H1 (cell line): Measurements from ENCODE around the gene HAGH. TPM values are rescaled to one million over a fixed set of nuclear protein-coding genes. Genes with fewer than 3 reads are reported as not detected.

ENCODE experiments used
- CTCF ChIA-PET: fragments of 300-600 bp; sonication (Branson Sonifier 250); formaldehyde crosslinking; loops from one replicate; lab custom pipeline; 2021; ENCODE audit not compliant: partially characterized antibody; lab: Charles Lee
- POLR2A ChIA-PET: fragments of 300-600 bp; sonication (Branson Sonifier 250); formaldehyde crosslinking; loops from one replicate; lab custom pipeline; 2021; ENCODE audit warnings: inconsistent platforms; ENCODE audit not compliant: partially characterized antibody; lab: Charles Lee
- DNase-seq, 2 experiments: peaks; one replicate each; pipeline versions ENCODE4 v3.0.0 to v3.0.0-alpha.2; 2010 to 2022; ENCODE audit warnings: low spot score in 2 of 2, low read depth in 1 of 2, mixed read lengths in 1 of 2
- FAIRE-seq: peaks from 2 replicates; lab custom pipeline; 2011; peaks lifted over from hg19 to GRCh38; lab: Jason Lieb, UNC
- H2AFZ ChIP-seq: 2 replicates; pipeline ENCODE4 v1.8.1; 2012; ENCODE audit warnings: low read length, inconsistent platforms
- H2AK5ac ChIP-seq: 2 replicates; pipeline ENCODE4 v1.6.1; 2013; ENCODE audit warnings: low read depth, low read length
- H2BK120ac ChIP-seq: replicated peaks from 2 replicates; pipeline ENCODE3; 2013; ENCODE audit warnings: low read depth, low read length, inconsistent platforms
- H2BK12ac ChIP-seq: 2 replicates; pipeline ENCODE4 v1.6.1; 2013; ENCODE audit warnings: low read depth, low read length
- H2BK15ac ChIP-seq: 2 replicates; pipeline ENCODE4 v1.6.1; 2013; ENCODE audit warnings: low read length
- H2BK20ac ChIP-seq: 2 replicates; pipeline ENCODE4 v1.6.1; 2013; ENCODE audit warnings: low read length
- H2BK5ac ChIP-seq: 2 replicates; pipeline ENCODE4 v1.6.1; 2013; ENCODE audit warnings: low read depth, low read length
- H3K14ac ChIP-seq: 2 replicates; pipeline ENCODE4 v1.6.1; 2013; ENCODE audit warnings: inconsistent platforms; ENCODE audit not compliant: insufficient read length
- H3K18ac ChIP-seq: 2 replicates; pipeline ENCODE4 v1.6.1; 2013; ENCODE audit warnings: low read length; ENCODE audit errors: extremely low read depth
- H3K23ac ChIP-seq: 2 replicates; pipeline ENCODE4 v1.6.1; 2013; ENCODE audit warnings: inconsistent platforms; ENCODE audit not compliant: insufficient read length
- H3K23me2 ChIP-seq: 2 replicates; pipeline ENCODE4 v1.6.1; 2013; ENCODE audit warnings: low read depth, low read length
- H3K27ac ChIP-seq: 2 replicates; pipeline ENCODE4 v1.6.1; 2011; ENCODE audit warnings: low read depth, low read length, inconsistent platforms
- H3K27me3 ChIP-seq, 4 experiments: replicated peaks in 1 of 4; 1 replicate in 1 of 4; 2 replicates in 3 of 4; pipeline versions ENCODE4 v1.6.1 to v1.8.1; 2011 to 2013; ENCODE audit warnings: low read length in 3 of 4, mild to moderate bottlenecking in 3 of 4, inconsistent platforms in 2 of 4, mixed read lengths in 2 of 4, moderate library complexity in 1 of 4; ENCODE audit not compliant: control insufficient read depth in 3 of 4, insufficient read depth in 3 of 4; ENCODE audit errors: extremely low read depth in 1 of 4
- H3K36me3 ChIP-seq, 4 experiments: 2 replicates each; pipeline versions ENCODE4 v1.6.1 to v1.8.1; 2011 to 2013; ENCODE audit warnings: mild to moderate bottlenecking in 4 of 4, low read length in 3 of 4, moderate library complexity in 2 of 4, control low read depth in 1 of 4, inconsistent platforms in 1 of 4; ENCODE audit not compliant: insufficient read depth in 4 of 4, control insufficient read depth in 2 of 4
- H3K4ac ChIP-seq: replicated peaks from 2 replicates; pipeline ENCODE3; 2013; ENCODE audit warnings: low read length, low read depth, mixed read lengths, inconsistent platforms; ENCODE audit not compliant: insufficient read length
- H3K4me1 ChIP-seq, 4 experiments: replicated peaks in 1 of 4; 1 replicate in 1 of 4; 2 replicates in 3 of 4; pipeline versions ENCODE4 v1.6.1 to v1.8.1; 2011 to 2013; ENCODE audit warnings: low read length in 3 of 4, inconsistent platforms in 2 of 4, mixed read lengths in 1 of 4; ENCODE audit not compliant: insufficient read depth in 4 of 4, control insufficient read depth in 3 of 4
- H3K4me2 ChIP-seq, 2 experiments: 2 replicates each; pipeline versions ENCODE4 v1.6.1 to v1.8.1; 2011 to 2013; ENCODE audit warnings: low read depth in 2 of 2, low read length in 2 of 2, control low read depth in 1 of 2, inconsistent platforms in 1 of 2, mild to moderate bottlenecking in 1 of 2; ENCODE audit not compliant: insufficient read depth in 1 of 2
- H3K4me3 ChIP-seq, 4 experiments: fragments of 200-600, 300-600 bp in 1 of 4; sonication (generic), shearing (Covaris generic), sonication (Bioruptor Twin) in 1 of 4; 2 replicates each; pipeline versions ENCODE4 v1.5.1 to v1.8.1; 2011 to 2016; ENCODE audit warnings: low read length in 4 of 4, low read depth in 3 of 4, control low read depth in 2 of 4, inconsistent platforms in 2 of 4, mild to moderate bottlenecking in 2 of 4, mixed read lengths in 1 of 4, moderate library complexity in 1 of 4; ENCODE audit not compliant: insufficient read depth in 2 of 4; ENCODE audit errors: extremely low read depth in 1 of 4
- H3K56ac ChIP-seq: replicated peaks from 2 replicates; pipeline ENCODE3; 2013; ENCODE audit warnings: low read depth, mild to moderate bottlenecking, mixed read lengths, low read length, inconsistent platforms; ENCODE audit not compliant: insufficient read length
- H3K79me1 ChIP-seq: 2 replicates; pipeline ENCODE4 v1.6.1; 2013; ENCODE audit warnings: low read depth, low read length, control low read depth
- H3K79me2 ChIP-seq, 2 experiments: 2 replicates each; pipeline versions ENCODE4 v1.6.1 to v1.8.1; 2012 to 2013; ENCODE audit warnings: low read length in 2 of 2, mild to moderate bottlenecking in 2 of 2, inconsistent platforms in 1 of 2; ENCODE audit not compliant: insufficient read depth in 2 of 2, control insufficient read depth in 1 of 2
- H3K9ac ChIP-seq, 4 experiments: replicated peaks in 1 of 4; 1 replicate in 1 of 4; 2 replicates in 3 of 4; pipeline versions ENCODE4 v1.6.1 to v1.8.1; 2011 to 2013; ENCODE audit warnings: low read depth in 3 of 4, low read length in 3 of 4, control low read depth in 2 of 4, mild to moderate bottlenecking in 2 of 4, moderate library complexity in 2 of 4, inconsistent platforms in 1 of 4; ENCODE audit errors: extremely low read depth in 1 of 4
- H3K9me3 ChIP-seq, 2 experiments: 2 replicates each; pipeline versions ENCODE4 v1.6.1 to v1.8.1; 2012 to 2013; ENCODE audit warnings: mild to moderate bottlenecking in 2 of 2, moderate library complexity in 2 of 2, control low read depth in 1 of 2, inconsistent platforms in 1 of 2, low read depth in 1 of 2, low read length in 1 of 2, mixed read lengths in 1 of 2; ENCODE audit not compliant: insufficient read depth in 2 of 2
- H4K20me1 ChIP-seq, 2 experiments: replicated peaks in 1 of 2; 2 replicates each; pipeline versions ENCODE3 to v1.8.1; 2011 to 2013; ENCODE audit warnings: inconsistent platforms in 2 of 2, low read length in 2 of 2, mild to moderate bottlenecking in 1 of 2; ENCODE audit not compliant: insufficient read depth in 2 of 2, control insufficient read depth in 1 of 2
- H4K5ac ChIP-seq: 2 replicates; pipeline ENCODE4 v1.6.1; 2013; ENCODE audit warnings: low read length, low read depth, mixed read lengths, inconsistent platforms; ENCODE audit not compliant: insufficient read length
- H4K8ac ChIP-seq: 2 replicates; pipeline ENCODE4 v1.8.0; 2013; ENCODE audit warnings: mild to moderate bottlenecking, moderate library complexity, low read length, inconsistent platforms; ENCODE audit not compliant: insufficient read depth; ENCODE audit errors: extremely low read depth
- H4K91ac ChIP-seq: replicated peaks from 2 replicates; pipeline ENCODE3; 2013; ENCODE audit warnings: low read length, mixed read lengths, inconsistent platforms; ENCODE audit not compliant: insufficient read length
- CHD2 ChIP-seq: IDR thresholded peaks from 2 replicates; pipeline ENCODE4 v1.6.1; 2012; ENCODE audit warnings: low read length, improper control_type of control experiment
- WGBS, 2 experiments: shearing (Covaris generic) in 1 of 2; methylation state at CpG; one replicate each; pipeline versions ENCODE4 v1.1.6 to v1.1.7; 2013 to 2015; ENCODE audit warnings: low lambda C conversion rate in 2 of 2, mixed read lengths in 2 of 2, inconsistent platforms in 1 of 2, low coverage in 1 of 2, missing lambda C conversion rate in 1 of 2; ENCODE audit not compliant: insufficient replicate concordance in 2 of 2, insufficient coverage in 1 of 2, insufficient read length in 1 of 2; ENCODE audit errors: extremely low coverage in 1 of 2, missing lambda C conversion rate in 1 of 2; 5-methylcytosine and 5-hydroxymethylcytosine counted together
- polyA plus RNA-seq, 7 experiments: library from polyadenylated mRNA; depleted of rRNA in 3 of 7; stranded (reverse) in 5 of 7; unstranded in 2 of 7; fragments of >200 nt in 5 of 7; fragments of 200-250 nt in 2 of 7; gene quantifications; 1 replicate in 5 of 7; 2 replicates in 1 of 7; 4 replicates in 1 of 7; pipeline versions ENCODE4 v1.2.1 to v1.2.3, GENCODE V29; 2011 to 2013; ENCODE audit warnings: missing spikeins in 2 of 7, mixed read lengths in 2 of 7
- total RNA-seq: library from RNA; stranded (reverse); fragmentation: NEBNext Ultra II Directional; extraction: Animal tissue kit (Norgen Biotek cat#: 25700); gene quantifications from 2 replicates; pipeline ENCODE4 v1.2.1, GENCODE V29; 2021

Gene HAGH
- total and polyA plus RNA-seq, 2 of the 8 experiments (the other 6 are each of a cell fraction or from before 2014, with no cell fraction given): 28.7 to 40.6 TPM

- H3K14ac ChIP-seq: no peak overlapping the region
- H2BK15ac ChIP-seq: no peak overlapping the region
- no peak overlapping the region for H2BK5ac ChIP-seq
- no peak overlapping the region for H3K23ac ChIP-seq
- no peak overlapping the region for H3K18ac ChIP-seq
- H2BK120ac ChIP-seq: no peak overlapping the region
- no peak overlapping the region for H3K56ac ChIP-seq
- 93% methylated on average over 3 of the region's 3 CpGs; no CpG with 5 or more reads in 1 of the 2 experiments for WGBS, 2 experiments
- H3K36me3 ChIP-seq: no peaks in the 10 kb centered on the region
- peaks cover 0 to 5% of the 10 kb centered on the region in 2 experiments for H4K20me1 ChIP-seq
- no peak overlapping the region for H3K4ac ChIP-seq
- H4K91ac ChIP-seq: no peak overlapping the region
- no peak overlapping the region for H4K8ac ChIP-seq
- H2BK12ac ChIP-seq: no peak overlapping the region
- no peak overlapping the region for H3K4me3 ChIP-seq
- H3K27ac ChIP-seq: no peak overlapping the region
- H2BK20ac ChIP-seq: no peak overlapping the region
- H2AFZ ChIP-seq: no peak overlapping the region
- no peaks in the 10 kb centered on the region for H3K9me3 ChIP-seq
- no peak for TF ChIP-seq CHD2
- no peak for FAIRE-seq
- ChIA-PET POLR2A (interaction anchor here (1.4 kb wide), 1 partner anchor 134 kb away, joined by 5 read pairs; the partner anchor contains the start of gene RPS2), CTCF (interaction anchor here (1.6 kb wide), 1 partner anchor 122 kb away, joined by 3 read pairs; no protein-coding TSS in a partner anchor)
- H3K23me2 ChIP-seq: peaks cover 3% of the 10 kb centered on the region; the same call in 1 of the 2 replicates
- no peak overlapping the region for H2AK5ac ChIP-seq
- peaks cover 10% of the 10 kb centered on the region for H3K79me1 ChIP-seq
- peaks cover 0 to 3% (median 0%) of the 10 kb centered on the region in 4 experiments; a peak in 4 of 7 replicates for H3K27me3 ChIP-seq
- H3K4me2 ChIP-seq: no peak overlapping the region
- H4K5ac ChIP-seq: no peak overlapping the region
- H3K79me2 ChIP-seq: peaks cover 0 to 20% of the 10 kb centered on the region in 2 experiments; a peak in 2 of 4 replicates
- H3K4me1 ChIP-seq: peaks cover 0 to 10% (median 3%) of the 10 kb centered on the region in 4 experiments; a peak in 5 of 7 replicates
- no peak for DNase-seq
- no peak overlapping the region for H3K9ac ChIP-seq
Observed at GRCh38 chr16:1830213-1830612, 3.6 kb upstream of the HAGH start.
